Measurements from ENCODE around the gene EFCAB12.

The EFCAB12 gene

DNA sequence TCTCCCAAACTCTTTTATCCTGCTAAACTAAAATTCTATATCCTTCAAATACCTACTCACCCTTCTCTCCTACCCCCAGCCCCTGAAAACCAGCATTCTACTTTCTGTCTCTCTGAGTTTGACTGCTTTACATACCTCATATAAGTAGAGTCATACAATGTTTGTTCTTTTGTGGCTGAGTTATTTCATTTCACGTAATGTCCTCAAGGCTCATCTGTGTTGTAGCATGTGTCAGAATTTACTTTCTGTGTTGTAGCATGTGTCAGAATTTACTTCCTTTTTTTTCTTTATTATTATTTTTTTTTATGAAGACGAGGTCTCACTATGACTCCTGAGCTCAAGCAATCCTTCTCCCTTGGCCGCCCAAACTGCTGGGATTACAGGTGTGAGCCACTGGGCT lies 31.7 kb upstream of the EFCAB12 start:
- Mint-ChIP-seq H3K4me3 (no peak overlapping the region), H3K4me1 (peaks cover 5% of the 10 kb centered on the region), H3K27me3 (no peaks in the 10 kb centered on the region), H3K36me3 (peaks cover 14% of the 10 kb centered on the region), H3K27ac (no peak overlapping the region), H3K9me3 (no peaks in the 10 kb centered on the region)

DNA sequence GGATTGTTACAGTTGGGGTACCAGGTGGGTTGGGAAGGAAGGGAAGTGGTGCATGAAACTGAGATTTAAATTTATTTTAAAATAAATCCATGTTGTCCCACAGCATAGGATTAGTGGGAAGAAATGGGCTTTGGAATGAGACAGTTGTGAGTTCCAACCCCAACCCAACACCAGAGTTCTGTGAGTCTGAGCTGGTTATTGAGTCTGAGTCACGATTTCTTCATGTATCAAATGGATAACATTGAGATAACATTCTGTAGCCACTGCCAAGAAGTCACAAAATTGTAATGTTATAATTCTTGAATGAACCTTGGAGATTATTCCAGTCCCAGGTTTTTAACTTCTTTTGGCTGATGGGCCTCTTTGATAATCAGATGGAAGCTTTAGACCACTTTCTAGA lies 25.3 kb upstream of the EFCAB12 start:
- H3K27ac Mint-ChIP-seq: no peak overlapping the region
- no peaks in the 10 kb centered on the region for H3K27me3 Mint-ChIP-seq
- H3K36me3 Mint-ChIP-seq: peaks cover 19% of the 10 kb centered on the region
- H3K4me1 Mint-ChIP-seq: peaks cover 12% of the 10 kb centered on the region
- no peak overlapping the region for H3K4me3 Mint-ChIP-seq
- H3K9me3 Mint-ChIP-seq: no peaks in the 10 kb centered on the region

DNA sequence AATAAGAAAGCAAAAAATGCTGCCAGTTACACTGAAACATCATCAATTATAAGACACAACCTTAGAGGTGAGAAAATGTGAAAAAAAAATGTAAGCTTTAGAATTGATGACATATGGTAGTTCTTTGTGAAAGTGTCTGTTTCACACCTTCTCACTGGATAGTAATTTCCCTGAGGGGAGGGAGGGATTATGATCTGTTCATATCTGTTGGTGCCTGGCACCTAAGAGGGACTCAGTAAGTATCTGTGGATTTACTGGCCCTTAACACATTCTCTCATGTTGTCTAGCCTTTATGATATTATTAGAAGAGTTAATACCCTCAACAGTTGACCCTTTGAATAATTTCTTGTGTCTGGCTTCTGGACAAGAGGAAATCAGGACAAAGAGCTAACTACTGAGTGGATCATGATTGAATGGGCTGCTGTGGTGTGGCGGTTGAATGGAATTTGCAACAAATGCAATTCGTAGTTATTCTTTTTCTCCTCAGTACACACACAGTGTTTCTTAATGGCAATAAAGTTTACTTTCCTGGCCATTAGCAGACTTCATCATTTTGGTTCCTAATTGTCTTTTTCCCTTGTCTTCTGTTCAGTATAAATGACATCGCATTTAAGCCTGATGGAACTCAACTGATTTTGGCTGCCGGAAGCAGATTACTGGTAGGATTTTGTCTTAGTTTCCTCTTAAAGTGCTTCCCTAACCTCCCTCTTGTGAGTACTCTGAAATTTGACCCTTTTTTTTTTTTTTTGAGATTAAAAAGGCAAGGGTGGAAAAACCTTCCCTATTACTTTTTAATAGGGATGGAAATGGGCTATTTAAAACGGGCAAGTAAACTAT lies 21.1 kb upstream of the EFCAB12 start:
- Mint-ChIP-seq H3K9me3 (no peaks in the 10 kb centered on the region), H3K27ac (no peak overlapping the region), H3K36me3 (peaks cover 15% of the 10 kb centered on the region), H3K27me3 (no peaks in the 10 kb centered on the region), H3K4me1 (peaks cover 12% of the 10 kb centered on the region), H3K4me3 (no peak overlapping the region)

DNA sequence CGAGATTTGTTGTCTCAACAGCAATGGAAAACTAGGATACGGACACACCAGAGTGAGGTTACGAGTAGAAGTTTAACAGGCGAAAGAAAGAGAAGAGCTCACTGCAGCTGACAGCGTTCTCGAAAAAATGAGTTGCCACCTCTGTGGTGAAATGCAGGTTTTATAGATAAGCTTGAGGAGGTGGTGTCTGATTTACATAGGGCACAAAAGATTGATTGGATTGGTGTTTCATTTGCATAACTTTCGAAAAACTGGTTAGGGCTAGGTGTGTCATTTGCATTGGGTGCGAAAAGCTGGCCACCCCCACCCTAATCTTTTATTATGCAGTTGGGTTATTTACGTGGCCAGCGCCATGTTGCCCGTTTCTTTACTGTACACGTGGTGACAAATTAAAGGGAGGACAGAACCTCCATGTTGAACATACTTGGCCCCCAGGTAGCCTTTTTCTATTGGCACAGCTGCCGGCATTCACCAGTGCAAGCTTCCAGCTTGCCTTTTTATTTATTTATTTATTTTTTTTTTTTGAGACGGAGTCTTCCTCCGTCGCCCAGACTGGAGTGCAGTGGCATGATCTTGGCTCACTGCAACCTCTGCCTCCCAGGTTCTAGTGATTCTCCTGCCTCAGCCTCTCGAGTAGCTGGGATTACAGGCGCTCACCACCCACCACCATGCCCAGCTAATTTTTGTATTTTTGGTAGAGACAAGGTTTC lies 19.9 kb upstream of the EFCAB12 start:
- no peak overlapping the region for H3K27ac Mint-ChIP-seq
- no peaks in the 10 kb centered on the region for H3K27me3 Mint-ChIP-seq
- H3K36me3 Mint-ChIP-seq: peaks cover 12% of the 10 kb centered on the region
- no peak overlapping the region for H3K4me3 Mint-ChIP-seq
- H3K4me1 Mint-ChIP-seq: peaks cover 21% of the 10 kb centered on the region
- no peaks in the 10 kb centered on the region for H3K9me3 Mint-ChIP-seq

DNA sequence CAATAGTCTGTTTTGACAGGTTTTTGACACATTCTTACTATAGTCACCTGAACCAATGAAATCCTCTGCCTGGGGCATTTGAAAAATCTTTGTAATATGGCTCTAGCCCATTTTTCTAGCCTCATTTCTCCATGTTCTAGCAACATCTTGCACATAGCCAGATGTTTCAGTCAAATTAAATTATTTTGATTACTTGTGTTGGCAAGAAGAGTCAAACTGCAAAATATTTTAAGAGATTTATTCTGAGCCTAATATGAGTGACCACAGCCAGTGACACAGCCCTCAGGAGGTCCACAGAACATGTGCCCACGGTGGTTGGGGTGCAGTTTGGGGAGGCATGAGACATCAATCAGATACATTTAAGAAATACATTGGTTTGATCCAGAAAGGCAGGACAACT lies 18.5 kb upstream of the EFCAB12 start:
- peaks cover 35% of the 10 kb centered on the region for H3K4me1 Mint-ChIP-seq
- H3K27ac Mint-ChIP-seq: no peak overlapping the region
- no peaks in the 10 kb centered on the region for H3K9me3 Mint-ChIP-seq
- peaks cover under 1% of the 10 kb centered on the region for H3K36me3 Mint-ChIP-seq
- H3K27me3 Mint-ChIP-seq: no peaks in the 10 kb centered on the region
- no peak overlapping the region for H3K4me3 Mint-ChIP-seq

DNA sequence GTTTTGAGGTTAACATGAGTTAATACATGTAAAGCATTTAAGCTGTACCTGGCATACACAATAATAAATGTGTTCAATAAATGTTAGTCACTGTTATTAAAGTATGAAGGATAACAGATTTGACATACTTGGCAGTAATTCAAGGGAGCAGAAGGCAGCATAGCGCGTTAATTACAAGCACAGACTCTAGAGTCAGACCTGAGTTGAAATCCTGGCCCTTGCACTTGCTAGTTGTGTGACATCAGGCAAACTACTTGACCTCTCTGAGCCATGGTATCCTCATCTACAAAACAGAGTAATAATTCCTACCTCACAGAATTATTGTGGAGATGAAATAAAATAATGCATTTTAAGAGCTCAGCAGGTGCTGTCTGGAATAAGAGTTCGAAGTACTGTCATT lies 17.0 kb upstream of the EFCAB12 start:
- no peak overlapping the region for H3K27ac Mint-ChIP-seq
- peaks cover 41% of the 10 kb centered on the region for H3K4me1 Mint-ChIP-seq
- no peaks in the 10 kb centered on the region for H3K36me3 Mint-ChIP-seq
- H3K27me3 Mint-ChIP-seq: no peaks in the 10 kb centered on the region
- no peak overlapping the region for H3K4me3 Mint-ChIP-seq
- H3K9me3 Mint-ChIP-seq: no peaks in the 10 kb centered on the region

DNA sequence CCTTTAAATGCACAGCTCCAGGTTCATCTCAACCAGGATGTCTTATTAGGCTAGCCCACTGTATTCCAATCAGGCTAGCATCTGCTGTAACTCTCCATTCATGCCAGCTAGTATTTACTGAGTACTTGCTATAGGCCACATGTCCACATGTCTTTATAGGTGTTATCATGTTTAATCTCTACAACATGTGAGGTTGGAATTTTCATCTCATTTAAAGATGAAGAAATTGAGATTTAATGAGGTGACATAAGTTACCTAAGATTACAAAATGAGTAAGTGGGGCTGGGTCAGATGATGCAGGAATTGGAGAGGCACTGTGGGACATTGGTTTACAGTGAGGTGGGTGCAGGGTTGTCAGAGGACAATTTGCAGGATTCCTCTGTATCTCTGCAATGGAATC lies 14.5 kb upstream of the EFCAB12 start:
- H3K27ac Mint-ChIP-seq: peak overlapping the region; percentile 85
- H3K9me3 Mint-ChIP-seq: no peaks in the 10 kb centered on the region
- no peaks in the 10 kb centered on the region for H3K27me3 Mint-ChIP-seq
- peaks cover 43% of the 10 kb centered on the region for H3K4me1 Mint-ChIP-seq
- H3K36me3 Mint-ChIP-seq: no peaks in the 10 kb centered on the region
- H3K4me3 Mint-ChIP-seq: no peak overlapping the region

DNA sequence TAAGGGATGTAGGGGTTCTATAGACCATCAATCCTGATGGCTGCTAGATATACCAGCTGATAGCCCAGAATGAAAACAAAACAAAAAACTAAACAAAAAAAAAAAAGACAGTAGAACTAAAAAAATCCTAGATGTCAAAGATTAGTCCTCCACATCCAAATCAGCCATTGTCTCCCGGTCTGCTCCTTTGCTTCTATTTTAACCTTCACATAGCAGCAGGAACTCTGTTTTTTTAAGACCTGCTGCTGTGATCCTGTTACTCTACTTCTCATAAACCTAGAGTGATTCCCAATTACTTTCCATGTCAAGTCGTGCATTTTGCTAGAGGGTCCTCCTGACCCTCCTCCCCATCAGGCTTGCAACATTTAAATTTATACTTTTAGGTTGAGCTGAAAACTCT lies 14.1 kb upstream of the EFCAB12 start:
- H3K4me3 Mint-ChIP-seq: peak overlapping the region; percentile 19
- no peaks in the 10 kb centered on the region for H3K9me3 Mint-ChIP-seq
- peak overlapping the region; percentile 85 for H3K27ac Mint-ChIP-seq
- H3K4me1 Mint-ChIP-seq: peaks cover 48% of the 10 kb centered on the region
- no peaks in the 10 kb centered on the region for H3K27me3 Mint-ChIP-seq
- H3K36me3 Mint-ChIP-seq: no peaks in the 10 kb centered on the region

DNA sequence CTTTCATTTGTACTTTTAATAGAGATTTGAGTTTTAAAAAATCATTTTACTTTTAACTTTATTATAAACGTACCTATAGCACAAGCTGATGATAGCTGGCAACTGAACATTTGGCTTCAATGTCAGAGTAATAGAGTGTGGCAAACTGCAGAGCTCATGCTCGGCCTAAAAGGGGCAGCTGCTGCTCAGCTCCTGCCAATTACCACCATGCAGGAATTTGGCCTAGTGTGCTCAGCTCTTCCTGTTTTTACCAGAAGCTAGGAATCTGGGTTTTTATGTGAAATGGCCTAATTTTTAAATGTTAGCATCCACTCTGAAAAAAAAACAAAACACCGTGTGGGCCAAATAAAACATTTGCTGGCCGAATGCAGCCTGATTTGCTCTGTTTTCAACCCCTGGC lies 13.3 kb upstream of the EFCAB12 start:
- Mint-ChIP-seq H3K9me3 (no peaks in the 10 kb centered on the region), H3K4me1 (peaks cover 53% of the 10 kb centered on the region), H3K36me3 (peaks cover 3% of the 10 kb centered on the region), H3K27me3 (no peaks in the 10 kb centered on the region), H3K4me3 (peak overlapping the region; percentile 97), H3K27ac (peak overlapping the region; percentile 99)

DNA sequence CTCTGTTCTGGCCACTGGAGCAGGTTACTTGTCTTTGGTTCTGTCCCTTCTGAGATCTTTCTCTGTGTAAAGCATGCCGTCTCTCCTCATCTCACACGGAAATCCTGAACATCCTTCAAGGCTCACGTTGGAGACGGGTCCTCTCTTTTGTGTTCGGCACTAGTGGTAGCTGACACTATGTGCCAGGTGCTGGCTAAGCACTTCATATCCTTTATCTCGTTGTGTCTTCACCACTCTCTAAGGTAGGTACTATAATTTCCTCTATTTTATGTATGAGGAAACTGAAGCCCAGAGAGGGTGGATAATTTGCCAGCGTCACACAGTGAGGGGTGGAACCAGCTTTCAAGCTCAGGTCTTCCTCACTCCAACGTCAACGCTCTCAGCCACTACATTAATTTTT lies 12.8 kb upstream of the EFCAB12 start:
- H3K4me3 Mint-ChIP-seq: peak overlapping the region; percentile 97
- no peaks in the 10 kb centered on the region for H3K9me3 Mint-ChIP-seq
- peaks cover 9% of the 10 kb centered on the region for H3K36me3 Mint-ChIP-seq
- H3K4me1 Mint-ChIP-seq: peaks cover 58% of the 10 kb centered on the region
- peak overlapping the region; percentile 99 for H3K27ac Mint-ChIP-seq
- no peaks in the 10 kb centered on the region for H3K27me3 Mint-ChIP-seq

DNA sequence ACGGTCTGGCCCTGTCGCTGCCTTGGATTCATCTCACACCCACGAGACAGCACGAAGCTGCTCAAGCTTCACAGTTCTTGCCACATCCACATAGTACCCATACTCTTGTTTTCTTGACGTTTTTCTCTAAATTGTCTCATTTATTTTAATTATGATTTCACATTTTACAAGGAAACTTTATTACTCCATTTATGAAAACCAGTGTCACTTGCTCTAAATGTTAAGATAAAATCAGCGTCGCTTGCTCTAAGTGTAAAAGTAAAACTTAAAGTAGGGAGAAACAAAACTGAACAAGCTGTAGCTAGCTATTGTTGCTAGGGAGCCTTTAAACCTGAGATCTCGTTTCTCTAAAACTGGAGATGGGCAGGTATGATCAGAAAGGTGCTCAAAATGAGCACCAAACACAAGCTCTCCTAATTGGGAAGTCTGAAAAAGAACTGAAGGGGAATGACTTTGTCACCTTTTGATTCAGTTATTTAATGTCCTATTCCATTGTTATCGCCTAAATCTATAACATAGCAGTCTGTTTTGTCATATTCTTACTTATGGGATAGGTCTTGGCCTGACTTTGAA lies 12.3 kb upstream of the EFCAB12 start:
- Mint-ChIP-seq H3K9me3 (no peaks in the 10 kb centered on the region), H3K4me1 (peaks cover 63% of the 10 kb centered on the region), H3K36me3 (peaks cover 10% of the 10 kb centered on the region), H3K4me3 (peak overlapping the region; percentile 97), H3K27ac (peak overlapping the region; percentile 99), H3K27me3 (no peaks in the 10 kb centered on the region)

DNA sequence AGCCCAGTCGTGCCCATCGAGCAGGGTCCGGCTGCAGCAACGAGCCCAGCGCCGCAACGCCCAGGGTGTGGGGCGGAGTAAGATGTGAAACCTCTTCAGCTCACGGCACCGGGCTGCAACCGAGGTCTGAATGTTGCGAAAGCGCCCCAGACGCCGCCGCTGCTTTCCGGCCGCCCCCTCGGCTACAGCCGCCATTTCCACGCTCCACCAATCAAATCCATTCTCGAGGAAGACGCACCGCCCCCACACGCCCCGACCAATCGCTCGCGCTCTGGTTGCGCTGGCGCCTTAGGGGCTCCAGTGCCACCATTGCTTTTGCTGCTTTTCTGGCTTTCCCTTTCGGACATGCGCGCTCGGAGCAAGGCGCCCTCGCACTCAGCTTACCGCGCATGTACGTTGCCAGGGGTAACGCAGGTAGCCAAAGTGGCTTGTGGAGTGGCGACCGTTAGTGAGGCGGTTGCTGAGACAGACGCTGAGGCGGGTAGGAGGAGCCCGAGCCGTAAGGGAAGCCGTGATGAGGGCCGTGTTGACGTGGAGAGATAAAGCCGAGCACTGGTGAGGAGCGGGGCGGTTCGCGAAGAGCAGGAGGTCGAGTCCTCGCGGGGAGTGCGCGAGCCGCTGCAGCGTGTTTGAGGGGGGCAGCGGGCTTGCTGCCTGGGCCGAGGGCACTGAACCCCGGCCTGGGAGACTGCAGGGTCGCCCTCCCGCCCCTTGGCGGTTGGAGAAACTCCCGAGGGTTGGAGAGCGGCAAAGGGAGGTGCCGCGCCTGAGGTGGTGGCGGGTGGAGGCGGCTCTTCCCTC lies 11.6 kb upstream of the EFCAB12 start, which contains the start of the genes IFT122 and MBD4:
Gene IFT122 (plus strand): TSS at position 408 of the 801 bp plus-strand sequence. CDS start 107 bp downstream, at position 515.
Gene MBD4 (minus strand): TSS at position 132 of the 801 bp plus-strand sequence. CDS start 115 bp downstream, at position 17.
- Mint-ChIP-seq H3K27ac (peak within 1 kb of the TSS; percentile 99), H3K9me3 (no peaks in the 10 kb centered on the region), H3K4me3 (peak within 1 kb of the TSS; percentile 97), H3K27me3 (no peaks in the 10 kb centered on the region), H3K4me1 (peaks cover 70% of the 10 kb centered on the region), H3K36me3 (peaks cover 10% of the 10 kb centered on the region)

DNA sequence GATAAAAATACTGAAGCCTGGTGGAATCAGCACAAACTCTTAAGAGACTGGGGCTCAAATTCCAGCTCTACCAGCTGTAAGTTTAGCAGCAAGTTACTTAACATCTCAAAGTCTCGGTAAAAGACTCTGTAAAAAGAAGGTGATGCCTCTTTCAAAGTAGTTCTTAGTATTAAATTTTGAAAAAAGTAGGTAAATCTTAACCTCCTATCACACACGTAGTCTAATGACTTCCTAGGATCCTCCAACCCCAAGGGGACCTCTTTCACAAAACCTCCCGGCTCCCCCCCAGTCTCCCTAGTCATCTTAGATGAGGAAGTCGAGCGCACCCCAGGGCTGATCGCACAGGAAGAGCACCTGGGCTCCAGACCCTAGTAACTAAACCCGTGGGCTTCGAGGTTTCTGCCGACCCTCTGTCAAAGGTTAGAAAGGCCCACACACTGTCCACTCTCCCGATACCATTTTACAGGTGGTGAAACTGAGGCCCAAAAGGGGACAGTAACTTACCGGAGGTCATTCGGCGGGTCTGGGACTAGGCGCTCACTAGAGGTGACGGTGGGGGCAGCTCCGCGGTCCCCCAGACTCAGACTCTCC lies 10.9 kb upstream of the EFCAB12 start:
- peaks cover 77% of the 10 kb centered on the region for H3K4me1 Mint-ChIP-seq
- peak overlapping the region; percentile 99 for H3K27ac Mint-ChIP-seq
- H3K4me3 Mint-ChIP-seq: peak overlapping the region; percentile 97
- no peaks in the 10 kb centered on the region for H3K9me3 Mint-ChIP-seq
- H3K36me3 Mint-ChIP-seq: peaks cover 10% of the 10 kb centered on the region
- H3K27me3 Mint-ChIP-seq: no peaks in the 10 kb centered on the region

DNA sequence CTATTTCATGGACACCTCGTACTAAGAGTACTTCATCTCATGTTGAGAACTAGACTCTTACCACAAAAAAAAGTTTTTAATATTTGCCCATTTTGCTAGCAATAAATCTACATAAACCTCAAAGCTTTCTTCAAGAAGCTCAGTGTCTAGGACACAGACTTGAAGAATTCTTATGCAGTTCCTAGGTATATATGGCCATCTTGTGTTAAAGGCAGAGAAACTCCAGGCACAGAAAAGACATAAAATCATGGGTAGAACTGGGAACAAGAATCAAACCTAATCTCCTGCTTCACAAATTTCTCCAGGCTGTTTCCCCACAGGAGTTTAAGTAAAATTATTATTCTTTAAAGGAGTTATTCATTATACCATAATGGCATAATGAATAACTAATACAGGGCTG lies 6.9 kb upstream of the EFCAB12 start:
- no peaks in the 10 kb centered on the region for H3K27me3 Mint-ChIP-seq
- peaks cover 50% of the 10 kb centered on the region for H3K4me1 Mint-ChIP-seq
- peak overlapping the region; percentile 47 for H3K27ac Mint-ChIP-seq
- no peaks in the 10 kb centered on the region for H3K9me3 Mint-ChIP-seq
- peak overlapping the region; percentile 47 for H3K4me3 Mint-ChIP-seq
- H3K36me3 Mint-ChIP-seq: peaks cover 12% of the 10 kb centered on the region

DNA sequence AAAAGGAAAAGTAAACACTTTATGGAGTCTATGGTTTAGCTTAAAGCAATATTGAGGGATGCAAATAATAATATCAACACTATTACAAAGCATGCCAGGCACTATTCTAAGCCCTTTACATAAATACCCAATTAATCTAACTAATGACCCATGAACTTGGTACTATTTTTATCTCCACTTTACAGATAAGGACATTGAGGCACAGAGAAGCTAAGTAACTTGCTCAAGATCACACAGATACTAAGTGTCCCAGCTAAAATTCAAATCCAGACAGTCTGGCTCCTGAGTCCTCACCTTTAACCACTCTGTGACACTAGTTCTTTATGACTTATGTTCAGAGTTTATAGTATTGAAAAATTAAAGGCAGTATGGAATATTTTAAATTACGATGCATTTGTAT lies 5.7 kb upstream of the EFCAB12 start:
- no peaks in the 10 kb centered on the region for H3K9me3 Mint-ChIP-seq
- H3K27ac Mint-ChIP-seq: peak overlapping the region; percentile 59
- H3K4me3 Mint-ChIP-seq: no peak overlapping the region
- no peaks in the 10 kb centered on the region for H3K27me3 Mint-ChIP-seq
- peaks cover 12% of the 10 kb centered on the region for H3K36me3 Mint-ChIP-seq
- peaks cover 55% of the 10 kb centered on the region for H3K4me1 Mint-ChIP-seq
